ENCODE results near the gene GUCY2C.

GUCY2C gene

GRCh38 chr12:14665354-14666348 is 30.7 kb downstream of the GUCY2C start:
- DNase-seq (ENCODE audit: low read depth), result no peak
- TF ChIP-seq CTCF (IDR thresholded peaks at IDR 0.05; ENCODE audit: low read depth, low read length, missing control alignments), result no peak
- no peak overlapping the region for H3K4me3 ChIP-seq (ENCODE audit: low read depth, low read length)

- TF ChIP-seq CTCF (IDR thresholded peaks at IDR 0.05; ENCODE audit: low read depth, low read length, missing control alignments), result peak; percentile 54
- no peak for DNase-seq (ENCODE audit: low read depth)
These were observed 31.9 kb downstream of the GUCY2C start for GRCh38 chr12:14664434-14665023.

DNA sequence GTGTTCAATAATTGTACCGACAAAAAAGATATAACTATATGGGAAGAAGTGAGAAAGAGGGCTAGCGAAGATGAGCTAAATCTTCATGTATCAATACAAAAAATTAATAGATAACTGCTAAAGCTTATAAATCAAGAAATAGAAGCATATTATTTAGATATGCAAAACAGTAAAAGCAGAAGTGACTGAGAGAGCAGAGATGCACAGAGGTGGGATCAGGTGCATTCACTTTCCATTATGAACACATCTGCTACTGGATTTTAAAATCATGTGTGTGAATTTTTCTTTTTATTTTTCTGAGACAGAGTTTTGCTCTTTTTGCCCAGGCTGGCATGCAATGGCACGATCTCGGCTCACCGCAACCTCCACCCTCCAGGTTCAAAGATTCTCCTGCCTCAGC is 33.4 kb downstream of the GUCY2C start:
- TF ChIP-seq CTCF (IDR thresholded peaks at IDR 0.05; ENCODE audit: low read depth, low read length, missing control alignments), result no peak
- H3K4me3 ChIP-seq (ENCODE audit: low read depth, low read length), result no peak overlapping the region
- DNase-seq (ENCODE audit: low read depth), result no peak

More at GRCh38 chr12:14664434-14665023, 31.9 kb downstream of the GUCY2C start:
- H3K4me3 ChIP-seq (ENCODE audit: low read depth, low read length), result no peak overlapping the region

GRCh38 chr12:14656846-14657245 is 39.6 kb downstream of the GUCY2C start:
- no peak overlapping the region for H3K4me3 ChIP-seq (ENCODE audit: low read depth, low read length)
- DNase-seq (ENCODE audit: low read depth), result no peak
- no peak for TF ChIP-seq CTCF (IDR thresholded peaks at IDR 0.05; ENCODE audit: low read depth, low read length, missing control alignments)

- no peak for DNase-seq (ENCODE audit: low read depth)
- H3K4me3 ChIP-seq (ENCODE audit: low read depth, low read length), result no peak overlapping the region
- TF ChIP-seq CTCF (IDR thresholded peaks at IDR 0.05; ENCODE audit: low read depth, low read length, missing control alignments), result no peak
These were observed 41.1 kb downstream of the GUCY2C start for GRCh38 chr12:14655284-14655683.

DNA sequence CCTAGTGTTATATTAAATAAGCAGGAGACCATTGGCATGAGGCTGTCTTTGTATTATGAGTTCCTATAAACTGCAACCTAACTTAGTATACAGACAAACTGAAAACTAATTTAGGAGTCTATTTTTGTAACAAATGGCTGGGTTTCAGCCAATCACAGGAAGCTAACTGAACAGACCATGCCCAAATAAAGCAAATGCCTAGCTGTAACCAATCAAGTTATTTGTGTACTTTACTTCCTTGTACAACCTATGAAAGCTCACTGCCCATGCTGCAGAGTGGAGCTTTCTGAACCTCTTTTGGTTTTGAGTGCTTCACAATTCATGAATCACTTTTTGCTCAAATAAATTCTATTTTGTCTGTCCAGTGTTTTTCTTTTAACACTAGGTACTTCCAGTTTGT is 41.6 kb downstream of the GUCY2C start:
- no peak overlapping the region for H3K4me3 ChIP-seq (ENCODE audit: low read depth, low read length)
- no peak for TF ChIP-seq CTCF (IDR thresholded peaks at IDR 0.05; ENCODE audit: low read depth, low read length, missing control alignments)
- DNase-seq (ENCODE audit: low read depth), result no peak

All from GM12864 (cell line).